ENCODE measurements around the gene ATP8A2. TPM values are rescaled to one million over a fixed set of nuclear protein-coding genes. Genes with fewer than 3 reads are reported as not detected.

ATP8A2 gene
- total RNA-seq, 1 donor from 2014 or later: 1.7 TPM

GRCh38 chr13:25380741-25381324 is 9.1 kb downstream of the ATP8A2 start:
- Histone ChIP-seq H3K27ac (no peak overlapping the region), H3K36me3 (no peaks in the 10 kb centered on the region), H3K4me1 (no peaks in the 10 kb centered on the region), H3K4me3 (no peak overlapping the region), H3K9me3 (no peaks in the 10 kb centered on the region), H3K27me3 (ENCODE audit: low read depth) (peaks cover 17% of the 10 kb centered on the region)
- TF ChIP-seq CTCF (IDR thresholded peaks at IDR 0.05): no peak
- intact Hi-C loops (cut with DNase I): no loop called here
- DNase-seq (no peak), ATAC-seq (no peak)

- ATAC-seq (no peak), DNase-seq (no peak)
- peaks cover 20% of the 10 kb centered on the region for H3K27me3 ChIP-seq (ENCODE audit: low read depth)
- intact Hi-C loops (cut with DNase I): no loop called here
- no peaks in the 10 kb centered on the region for H3K9me3 ChIP-seq
- H3K4me1 ChIP-seq: no peaks in the 10 kb centered on the region
- TF ChIP-seq CTCF (IDR thresholded peaks at IDR 0.05): no peak
- no peaks in the 10 kb centered on the region for H3K36me3 ChIP-seq
- no peak overlapping the region for H3K4me3 ChIP-seq
- H3K27ac ChIP-seq: no peak overlapping the region
These were observed 13.1 kb downstream of the ATP8A2 start for GRCh38 chr13:25384758-25385410.

DNA sequence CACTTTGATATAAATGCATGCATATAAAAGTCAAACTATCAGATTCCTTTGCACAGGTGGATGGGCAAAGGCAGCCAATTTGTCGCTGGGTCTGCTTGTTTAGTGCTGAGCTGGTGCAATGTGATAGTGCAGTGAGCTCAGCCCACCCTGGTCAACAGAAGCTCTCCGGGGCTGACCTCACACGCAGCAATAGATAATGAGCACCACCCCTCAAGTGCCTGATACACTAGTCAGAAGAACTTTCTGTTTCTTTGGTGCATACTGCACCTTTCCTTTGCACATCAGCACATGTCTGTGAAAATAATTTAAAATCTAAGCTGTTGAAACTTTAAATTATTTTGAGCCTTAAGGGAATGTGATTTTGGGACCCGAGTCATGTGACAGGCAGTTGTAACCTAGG is 20.2 kb downstream of the ATP8A2 start:
- H3K27me3 ChIP-seq (ENCODE audit: low read depth): peaks cover 9% of the 10 kb centered on the region
- H3K4me3 ChIP-seq: no peak overlapping the region
- intact Hi-C loops (cut with DNase I): no loop called here
- no peak for TF ChIP-seq CTCF (IDR thresholded peaks at IDR 0.05)
- no peak overlapping the region for H3K27ac ChIP-seq
- no peaks in the 10 kb centered on the region for H3K9me3 ChIP-seq
- no peak for ATAC-seq
- H3K36me3 ChIP-seq: no peaks in the 10 kb centered on the region
- DNase-seq: no peak
- H3K4me1 ChIP-seq: no peaks in the 10 kb centered on the region

DNA sequence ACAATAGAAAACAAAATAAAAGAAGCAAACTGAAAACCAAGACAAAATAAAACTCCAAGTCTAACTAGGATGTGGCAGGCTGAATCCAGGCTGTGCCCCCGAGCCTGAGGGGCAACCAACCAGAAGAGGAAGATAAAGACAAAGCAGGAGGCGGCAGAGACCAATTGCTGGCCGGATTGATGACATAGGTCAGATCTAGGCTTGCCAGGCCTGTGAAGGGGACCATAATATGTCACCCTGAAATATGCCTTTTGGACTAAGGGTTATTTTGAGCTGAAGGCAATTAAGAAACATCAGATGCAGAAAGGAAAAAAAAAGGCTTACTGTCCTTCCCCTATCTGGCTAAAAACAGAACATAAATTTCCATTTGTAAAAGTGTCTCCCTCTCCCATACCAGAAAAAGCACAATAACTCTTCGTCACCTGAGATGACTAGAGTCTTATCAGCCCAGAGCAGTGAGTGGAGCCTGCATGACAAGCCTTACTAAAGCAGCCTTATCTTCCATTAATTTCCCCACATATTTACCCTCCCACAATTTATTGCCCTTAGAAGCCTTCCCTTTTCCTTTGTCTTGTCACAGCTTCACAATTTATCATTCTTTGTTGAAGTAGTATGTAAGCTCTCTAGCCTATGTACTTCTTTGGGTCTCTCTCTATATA is 22.8 kb downstream of the ATP8A2 start:
- Histone ChIP-seq H3K4me3 (no peak overlapping the region), H3K27me3 (ENCODE audit: low read depth) (peaks cover 5% of the 10 kb centered on the region), H3K9me3 (no peaks in the 10 kb centered on the region), H3K36me3 (no peaks in the 10 kb centered on the region), H3K27ac (no peak overlapping the region), H3K4me1 (no peaks in the 10 kb centered on the region)
- no peak for TF ChIP-seq CTCF (IDR thresholded peaks at IDR 0.05)
- intact Hi-C loops (cut with DNase I): no loop called here
- ATAC-seq (no peak), DNase-seq (no peak)

GRCh38 chr13:25397763-25398162 is 26.0 kb downstream of the ATP8A2 start:
- H3K27ac ChIP-seq: no peak overlapping the region
- ATAC-seq: no peak
- no peaks in the 10 kb centered on the region for H3K9me3 ChIP-seq
- no peaks in the 10 kb centered on the region for H3K27me3 ChIP-seq (ENCODE audit: low read depth)
- intact Hi-C loops (cut with DNase I): no loop called here
- no peaks in the 10 kb centered on the region for H3K4me1 ChIP-seq
- no peak for TF ChIP-seq CTCF (IDR thresholded peaks at IDR 0.05)
- H3K36me3 ChIP-seq: no peaks in the 10 kb centered on the region
- DNase-seq: no peak
- no peak overlapping the region for H3K4me3 ChIP-seq

Measured in lower lobe of right lung (tissue), 2 donors.